HUES48 (cell line): ENCODE measurements around the gene ANKRD40CL.
"Not testable (repeated sequence)": the region's sequence is repeated elsewhere in the genome, so short reads cannot be mapped to it uniquely, and the experiment has no call there.

Source experiments
- H3K27ac ChIP-seq: one replicate; pipeline ENCODE4 v1.7.0; 2013; ENCODE audit warnings: low read depth, low read length, inconsistent platforms
- H3K27me3 ChIP-seq: 2 replicates; pipeline ENCODE4 v1.6.1; 2013; ENCODE audit warnings: mild to moderate bottlenecking, low read length; ENCODE audit not compliant: control insufficient read depth, insufficient read depth
- H3K36me3 ChIP-seq: 2 replicates; pipeline ENCODE4 v1.6.1; 2013; ENCODE audit warnings: low read length; ENCODE audit not compliant: control insufficient read depth, insufficient read depth
- H3K4me1 ChIP-seq: 2 replicates; pipeline ENCODE4 v1.6.1; 2013; ENCODE audit warnings: mild to moderate bottlenecking, low read length; ENCODE audit not compliant: control insufficient read depth, insufficient read depth
- H3K4me3 ChIP-seq: 2 replicates; pipeline ENCODE4 v1.5.1; 2013; ENCODE audit warnings: mild to moderate bottlenecking, low read depth, low read length
- H3K9ac ChIP-seq: 2 replicates; pipeline ENCODE4 v1.6.1; 2013; ENCODE audit warnings: mild to moderate bottlenecking, low read depth, low read length, moderate library complexity
- H3K9me3 ChIP-seq: 2 replicates; pipeline ENCODE4 v1.6.1; 2013; ENCODE audit warnings: low read length; ENCODE audit not compliant: control insufficient read depth, insufficient read depth

Gene ANKRD40CL

GRCh38 chr17:50728112-50728429 lies 39.2 kb downstream of the ANKRD40CL start:
- Histone ChIP-seq H3K27me3 (no peaks in the 10 kb centered on the region), H3K4me3 (no peak overlapping the region), H3K36me3 (peaks cover 8% of the 10 kb centered on the region; the same call in 1 of the 2 replicates), H3K9ac (no peak overlapping the region), H3K4me1 (0 out of 2 replicates have a peak, but pooled peaks cover under 1% of the 10 kb centered on the region), H3K27ac (no peak overlapping the region), H3K9me3 (no peaks in the 10 kb centered on the region)

- Histone ChIP-seq H3K27ac (no peak overlapping the region), H3K4me1 (peaks cover 17% of the 10 kb centered on the region), H3K4me3 (no peak overlapping the region), H3K9ac (no peak overlapping the region), H3K9me3 (no peaks in the 10 kb centered on the region), H3K36me3 (peaks cover 8% of the 10 kb centered on the region; the same call in 1 of the 2 replicates), H3K27me3 (no peaks in the 10 kb centered on the region)
Observed at GRCh38 chr17:50725769-50726655, 41.3 kb downstream of the ANKRD40CL start.

GRCh38 chr17:50724622-50725021 lies 42.7 kb downstream of the ANKRD40CL start:
- H3K9me3 ChIP-seq, H3K9ac ChIP-seq, H3K36me3 ChIP-seq, H3K27me3 ChIP-seq, H3K4me3 ChIP-seq, H3K27ac ChIP-seq: not testable (repeated sequence)
- H3K4me1 ChIP-seq, result peaks cover 17% of the 10 kb centered on the region

- no peaks in the 10 kb centered on the region for H3K27me3 ChIP-seq
- no peak overlapping the region for H3K27ac ChIP-seq
- no peaks in the 10 kb centered on the region for H3K9me3 ChIP-seq
- no peak overlapping the region for H3K9ac ChIP-seq
- H3K4me3 ChIP-seq, result peak overlapping the region; percentile 29
- peaks cover 17% of the 10 kb centered on the region for H3K4me1 ChIP-seq
- peaks cover 4% of the 10 kb centered on the region; the same call in 1 of the 2 replicates for H3K36me3 ChIP-seq
Observed at GRCh38 chr17:50722746-50723145, 44.6 kb downstream of the ANKRD40CL start.

- Histone ChIP-seq H3K9ac (peak overlapping the region; percentile 100), H3K9me3 (no peaks in the 10 kb centered on the region), H3K27ac (no peak overlapping the region), H3K36me3 (peaks cover 4% of the 10 kb centered on the region; the same call in 1 of the 2 replicates), H3K27me3 (no peaks in the 10 kb centered on the region), H3K4me3 (peak overlapping the region; percentile 96), H3K4me1 (peaks cover 17% of the 10 kb centered on the region)
Observed at GRCh38 chr17:50721194-50722010, 45.9 kb downstream of the ANKRD40CL start.

- Histone ChIP-seq H3K4me1 (peaks cover 17% of the 10 kb centered on the region), H3K27ac (peak overlapping the region; percentile 100), H3K27me3 (no peaks in the 10 kb centered on the region), H3K9ac (peak overlapping the region; percentile 100), H3K4me3 (peak overlapping the region; percentile 96), H3K36me3 (no peaks in the 10 kb centered on the region; the same call in 1 of the 2 replicates), H3K9me3 (no peaks in the 10 kb centered on the region)
Observed at GRCh38 chr17:50719924-50720794, 47.2 kb downstream of the ANKRD40CL start.

GRCh38 chr17:50719144-50719923 lies 48.0 kb downstream of the ANKRD40CL start, which contains the start of gene LUC7L3:
Gene LUC7L3 (plus strand): TSS chr17:50719603. CDS start chr17:50719733, 130 bp downstream.
- peak within 1 kb of the TSS; percentile 96 for H3K4me3 ChIP-seq
- H3K4me1 ChIP-seq, result peaks cover 17% of the 10 kb centered on the region
- H3K27me3 ChIP-seq, result no peaks in the 10 kb centered on the region
- H3K9me3 ChIP-seq, result no peaks in the 10 kb centered on the region
- no peaks in the 10 kb centered on the region; the same call in 1 of the 2 replicates for H3K36me3 ChIP-seq
- peak within 1 kb of the TSS; percentile 100 for H3K9ac ChIP-seq
- H3K27ac ChIP-seq, result peak within 1 kb of the TSS; percentile 100

- no peaks in the 10 kb centered on the region for H3K9me3 ChIP-seq
- H3K9ac ChIP-seq, result no peak overlapping the region
- no peaks in the 10 kb centered on the region for H3K27me3 ChIP-seq
- H3K27ac ChIP-seq, result no peak overlapping the region
- no peaks in the 10 kb centered on the region for H3K36me3 ChIP-seq
- no peak overlapping the region for H3K4me3 ChIP-seq
- H3K4me1 ChIP-seq, result no peaks in the 10 kb centered on the region
Observed at GRCh38 chr17:50715471-50715870, 51.8 kb downstream of the ANKRD40CL start.

- Histone ChIP-seq H3K9me3 (no peaks in the 10 kb centered on the region), H3K4me3 (no peak overlapping the region), H3K4me1 (peaks cover 17% of the 10 kb centered on the region), H3K27ac (no peak overlapping the region), H3K9ac (no peak overlapping the region), H3K36me3 (no peaks in the 10 kb centered on the region), H3K27me3 (no peaks in the 10 kb centered on the region)
Observed at GRCh38 chr17:50712641-50713040, 54.7 kb downstream of the ANKRD40CL start.
